ENCODE results near the gene SPRR5.

DNA sequence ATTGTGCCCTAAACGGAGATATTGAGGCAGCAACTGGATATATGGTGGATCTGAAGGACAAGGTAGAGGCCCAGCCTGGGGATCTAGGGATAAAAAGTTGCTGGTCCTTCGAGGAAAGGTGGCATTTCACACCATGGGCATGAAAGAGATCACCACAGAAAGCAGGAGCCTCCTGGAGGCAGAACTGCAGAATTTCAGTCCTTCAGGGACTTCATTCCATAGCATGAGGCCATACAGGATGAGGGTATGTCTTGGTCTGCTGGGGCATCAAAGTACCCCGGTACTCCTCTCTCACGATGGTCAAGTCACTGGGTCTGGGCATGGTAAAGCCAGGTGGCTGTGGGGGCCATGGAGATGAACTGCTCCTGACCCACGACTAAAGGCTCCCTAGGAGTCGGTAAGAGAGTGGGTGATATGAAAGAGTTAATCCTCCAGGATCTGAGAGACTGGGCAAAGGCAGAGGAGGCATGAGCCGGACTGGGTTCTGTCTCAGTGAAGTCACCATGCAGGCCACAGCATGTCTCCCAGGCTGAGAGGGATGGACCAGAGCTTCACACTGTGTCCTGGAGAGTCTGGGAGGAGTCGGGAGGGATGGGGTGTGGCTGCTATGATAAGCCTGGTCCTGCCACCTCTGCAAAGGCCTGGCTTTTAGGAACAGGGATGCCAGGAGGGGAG is 5.8 kb upstream of the SPRR5 start:
- TF ChIP-seq, protein P1, sequence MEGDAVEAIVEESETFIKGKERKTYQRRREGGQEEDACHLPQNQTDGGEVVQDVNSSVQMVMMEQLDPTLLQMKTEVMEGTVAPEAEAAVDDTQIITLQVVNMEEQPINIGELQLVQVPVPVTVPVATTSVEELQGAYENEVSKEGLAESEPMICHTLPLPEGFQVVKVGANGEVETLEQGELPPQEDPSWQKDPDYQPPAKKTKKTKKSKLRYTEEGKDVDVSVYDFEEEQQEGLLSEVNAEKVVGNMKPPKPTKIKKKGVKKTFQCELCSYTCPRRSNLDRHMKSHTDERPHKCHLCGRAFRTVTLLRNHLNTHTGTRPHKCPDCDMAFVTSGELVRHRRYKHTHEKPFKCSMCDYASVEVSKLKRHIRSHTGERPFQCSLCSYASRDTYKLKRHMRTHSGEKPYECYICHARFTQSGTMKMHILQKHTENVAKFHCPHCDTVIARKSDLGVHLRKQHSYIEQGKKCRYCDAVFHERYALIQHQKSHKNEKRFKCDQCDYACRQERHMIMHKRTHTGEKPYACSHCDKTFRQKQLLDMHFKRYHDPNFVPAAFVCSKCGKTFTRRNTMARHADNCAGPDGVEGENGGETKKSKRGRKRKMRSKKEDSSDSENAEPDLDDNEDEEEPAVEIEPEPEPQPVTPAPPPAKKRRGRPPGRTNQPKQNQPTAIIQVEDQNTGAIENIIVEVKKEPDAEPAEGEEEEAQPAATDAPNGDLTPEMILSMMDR (IDR thresholded peaks at IDR 0.05), result no peak
- no peak for TF ChIP-seq POLR2A (IDR thresholded peaks at IDR 0.05)
